Trophoblast cell (in vitro differentiated cells and primary cell): ENCODE data around the gene C7orf25.

Source experiments
- DNase-seq, 2 donors: peaks; one replicate each; pipeline ENCODE4 v3.0.0-alpha.2; 2016
- H2AFZ ChIP-seq: 2 replicates; pipeline ENCODE4 v1.6.1; 2013; ENCODE audit warnings: low read length, moderate library complexity, mild to moderate bottlenecking; ENCODE audit not compliant: insufficient read depth, poor library complexity
- H2AK5ac ChIP-seq: 2 replicates; pipeline ENCODE4 v1.6.1; 2013; ENCODE audit warnings: mild to moderate bottlenecking, low read length
- H2BK120ac ChIP-seq: 2 replicates; pipeline ENCODE4 v1.6.1; 2013; ENCODE audit warnings: low read length, mild to moderate bottlenecking, moderate library complexity; ENCODE audit not compliant: insufficient read depth, poor library complexity
- H2BK12ac ChIP-seq: 2 replicates; pipeline ENCODE4 v1.6.1; 2013; ENCODE audit warnings: mild to moderate bottlenecking, low read length, moderate library complexity
- H2BK5ac ChIP-seq: 2 replicates; pipeline ENCODE4 v1.6.1; 2013; ENCODE audit warnings: low read length, low read depth, moderate library complexity, mild to moderate bottlenecking; ENCODE audit not compliant: poor library complexity
- H3K14ac ChIP-seq: 2 replicates; pipeline ENCODE4 v1.6.1; 2013; ENCODE audit warnings: mild to moderate bottlenecking, low read length
- H3K18ac ChIP-seq: 2 replicates; pipeline ENCODE4 v1.6.1; 2013; ENCODE audit warnings: mild to moderate bottlenecking, low read length
- H3K23ac ChIP-seq: 2 replicates; pipeline ENCODE4 v1.6.1; 2013; ENCODE audit warnings: low read length
- H3K27ac ChIP-seq: 2 replicates; pipeline ENCODE4 v1.5.1; 2013; ENCODE audit warnings: low read depth, mild to moderate bottlenecking, inconsistent platforms, low read length, moderate library complexity
- H3K27me3 ChIP-seq: 2 replicates; pipeline ENCODE4 v1.6.1; 2013; ENCODE audit warnings: inconsistent platforms, mild to moderate bottlenecking, low read length, moderate library complexity; ENCODE audit not compliant: insufficient read depth
- H3K36me3 ChIP-seq, 2 experiments: 1 replicate in 1 of 2; 2 replicates in 1 of 2; pipeline ENCODE4 v1.6.1; 2013; ENCODE audit warnings: low read length in 2 of 2, mild to moderate bottlenecking in 2 of 2, moderate library complexity in 1 of 2; ENCODE audit not compliant: insufficient read depth in 2 of 2, control insufficient read depth in 1 of 2
- H3K4ac ChIP-seq: 2 replicates; pipeline ENCODE4 v1.6.1; 2013; ENCODE audit warnings: low read depth, mild to moderate bottlenecking, low read length, moderate library complexity
- H3K4me1 ChIP-seq, 2 experiments: 1 replicate in 1 of 2; 2 replicates in 1 of 2; pipeline ENCODE4 v1.6.1; 2013; ENCODE audit warnings: low read length in 2 of 2, mild to moderate bottlenecking in 2 of 2, moderate library complexity in 1 of 2; ENCODE audit not compliant: insufficient read depth in 2 of 2, control insufficient read depth in 1 of 2
- H3K4me2 ChIP-seq: 2 replicates; pipeline ENCODE4 v1.6.1; 2013; ENCODE audit warnings: inconsistent platforms, mild to moderate bottlenecking, low read length, moderate library complexity
- H3K4me3 ChIP-seq: 2 replicates; pipeline ENCODE4 v1.5.1; 2013; ENCODE audit warnings: mild to moderate bottlenecking, low read depth, low read length, inconsistent platforms
- H3K79me1 ChIP-seq: one replicate; pipeline ENCODE4 v1.6.1; 2013; ENCODE audit warnings: low read length
- H3K79me2 ChIP-seq: 2 replicates; pipeline ENCODE4 v1.6.1; 2013; ENCODE audit warnings: low read length, mild to moderate bottlenecking; ENCODE audit not compliant: control insufficient read depth, insufficient read depth, poor library complexity
- H3K9ac ChIP-seq: 2 replicates; pipeline ENCODE4 v1.6.1; 2013; ENCODE audit warnings: mild to moderate bottlenecking, low read length
- H3K9me3 ChIP-seq: 2 replicates; pipeline ENCODE4 v1.6.1; 2013; ENCODE audit warnings: low read depth, mild to moderate bottlenecking, control low read depth, inconsistent platforms, low read length; ENCODE audit not compliant: insufficient read depth
- H4K12ac ChIP-seq: 2 replicates; pipeline ENCODE4 v1.6.1; 2013; ENCODE audit warnings: low read depth, mild to moderate bottlenecking, low read length, moderate library complexity
- H4K8ac ChIP-seq: 2 replicates; pipeline ENCODE4 v1.6.1; 2013; ENCODE audit warnings: low read depth, mild to moderate bottlenecking, low read length, moderate library complexity
- H4K91ac ChIP-seq: one replicate; pipeline ENCODE4 v1.6.1; 2013; ENCODE audit warnings: low read depth, mild to moderate bottlenecking, low read length, moderate library complexity
- WGBS: extraction: QIAGEN DNeasy Blood & Tissue Kit; methylation state at CpG from one replicate; pipeline ENCODE4 v1.1.7; 2013; ENCODE audit warnings: missing lambda C conversion rate; ENCODE audit not compliant: insufficient read length, insufficient coverage; ENCODE audit errors: extremely low coverage; 5-methylcytosine and 5-hydroxymethylcytosine counted together

C7orf25 gene

DNA sequence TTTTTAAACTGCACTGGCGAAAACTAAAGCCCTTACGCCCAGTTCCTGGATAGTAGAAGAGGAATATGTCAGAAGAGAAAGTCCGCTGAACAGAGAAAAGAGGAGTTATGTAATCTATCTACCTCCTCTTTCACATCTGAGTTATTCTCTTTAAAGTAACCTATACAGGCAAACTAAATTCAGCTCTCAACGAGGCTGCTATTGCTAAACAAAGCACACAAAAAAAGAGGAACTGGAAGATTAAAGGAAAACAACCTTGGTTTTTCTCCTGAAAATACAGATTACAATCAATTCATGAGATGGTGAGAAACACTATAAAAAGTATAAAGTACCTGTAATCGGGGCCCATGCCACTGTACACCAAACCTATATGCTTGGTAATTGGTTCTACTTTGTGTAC lies 14.3 kb upstream of the C7orf25 start:
- no peak overlapping the region for H3K9ac ChIP-seq
- no peaks in the 10 kb centered on the region for H3K9me3 ChIP-seq
- no peaks in the 10 kb centered on the region for H3K27me3 ChIP-seq
- H3K27ac ChIP-seq, result no peak overlapping the region
- no peak overlapping the region for H2AK5ac ChIP-seq
- no CpG with 5 or more reads among the region's 5 CpGs for WGBS
- H3K4ac ChIP-seq, result no peak overlapping the region
- H3K14ac ChIP-seq, result no peak overlapping the region
- H4K12ac ChIP-seq, result no peak overlapping the region
- no peak overlapping the region for H2AFZ ChIP-seq
- no peak overlapping the region for H4K8ac ChIP-seq
- no peak overlapping the region for H3K4me3 ChIP-seq
- H3K4me1 ChIP-seq, result no peaks in the 10 kb centered on the region
- H3K18ac ChIP-seq, result no peak overlapping the region
- no peak overlapping the region for H2BK12ac ChIP-seq
- H2BK120ac ChIP-seq, result no peak overlapping the region
- no peak overlapping the region for H3K4me2 ChIP-seq
- no peak overlapping the region for H4K91ac ChIP-seq
- no peak for DNase-seq
- peaks cover 6% of the 10 kb centered on the region for H3K79me2 ChIP-seq
- no peak overlapping the region for H3K23ac ChIP-seq
- H3K36me3 ChIP-seq, result peaks cover 4 to 9% of the 10 kb centered on the region in 2 experiments
- no peaks in the 10 kb centered on the region for H3K79me1 ChIP-seq
- H2BK5ac ChIP-seq, result no peak overlapping the region

DNA sequence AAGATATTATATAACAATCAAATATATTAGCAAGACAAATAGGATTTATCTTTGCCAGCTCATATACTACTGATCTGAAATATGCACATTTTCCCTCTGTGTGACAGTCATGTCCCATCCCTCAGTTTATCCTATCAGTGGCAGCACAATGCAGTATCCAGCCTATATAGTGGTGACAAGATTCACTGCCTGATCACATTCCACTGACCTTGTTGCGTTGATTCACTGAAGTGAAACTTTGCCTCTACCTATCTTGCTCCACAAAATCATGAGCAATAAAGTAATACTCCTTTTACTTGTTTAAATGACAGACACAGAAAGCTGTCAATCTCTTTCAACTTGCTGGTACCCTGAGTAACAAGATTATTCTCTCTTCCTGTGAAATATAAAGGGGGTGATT lies 13.8 kb upstream of the C7orf25 start:
- H3K4me2 ChIP-seq, result no peak overlapping the region
- no peak overlapping the region for H3K9ac ChIP-seq
- H3K18ac ChIP-seq, result no peak overlapping the region
- H3K27me3 ChIP-seq, result no peaks in the 10 kb centered on the region
- H2BK12ac ChIP-seq, result no peak overlapping the region
- H4K12ac ChIP-seq, result no peak overlapping the region
- no peak overlapping the region for H3K27ac ChIP-seq
- no peaks in the 10 kb centered on the region for H3K79me1 ChIP-seq
- WGBS, result no CpG with 5 or more reads among the region's 1 CpG
- no peak overlapping the region for H2AFZ ChIP-seq
- H3K14ac ChIP-seq, result no peak overlapping the region
- H4K8ac ChIP-seq, result no peak overlapping the region
- no peak overlapping the region for H4K91ac ChIP-seq
- DNase-seq, result no peak
- no peak overlapping the region for H2BK5ac ChIP-seq
- H3K4me1 ChIP-seq, result no peaks in the 10 kb centered on the region
- no peak overlapping the region for H3K4ac ChIP-seq
- no peak overlapping the region for H2BK120ac ChIP-seq
- H3K36me3 ChIP-seq, result peaks cover 4 to 9% of the 10 kb centered on the region in 2 experiments
- no peak overlapping the region for H2AK5ac ChIP-seq
- no peak overlapping the region for H3K4me3 ChIP-seq
- peaks cover 6% of the 10 kb centered on the region for H3K79me2 ChIP-seq
- no peaks in the 10 kb centered on the region for H3K9me3 ChIP-seq
- no peak overlapping the region for H3K23ac ChIP-seq

DNA sequence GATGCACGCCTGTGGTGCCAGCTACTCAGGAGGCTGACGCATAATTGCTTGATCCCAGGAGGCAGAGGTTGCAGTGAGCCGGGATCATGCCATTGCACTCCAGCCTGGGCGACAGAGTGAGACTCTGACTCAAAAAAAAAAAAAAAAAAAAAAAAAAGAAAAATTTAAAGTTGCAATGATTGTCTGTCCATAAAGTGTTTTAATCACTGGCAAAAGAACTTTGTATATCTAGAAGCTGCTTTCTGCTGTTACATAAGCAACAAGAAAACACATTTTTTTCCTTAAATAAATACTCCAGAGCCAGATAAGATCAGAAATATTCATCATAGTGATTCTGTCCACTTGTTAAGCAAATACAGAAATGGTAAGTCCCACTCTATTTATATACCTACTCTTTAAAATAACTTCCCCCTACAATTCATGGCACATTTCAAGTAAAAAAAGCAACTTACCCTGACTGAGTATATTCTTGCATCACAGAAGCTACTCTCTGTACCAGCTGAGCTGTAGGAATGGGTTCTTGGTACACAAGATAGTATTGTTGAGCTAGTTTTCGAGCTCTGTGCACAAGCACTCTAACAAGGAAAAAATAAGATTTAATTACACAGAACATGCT lies 12.5 kb upstream of the C7orf25 start:
- no peak overlapping the region for H4K12ac ChIP-seq
- H4K91ac ChIP-seq, result no peak overlapping the region

DNA sequence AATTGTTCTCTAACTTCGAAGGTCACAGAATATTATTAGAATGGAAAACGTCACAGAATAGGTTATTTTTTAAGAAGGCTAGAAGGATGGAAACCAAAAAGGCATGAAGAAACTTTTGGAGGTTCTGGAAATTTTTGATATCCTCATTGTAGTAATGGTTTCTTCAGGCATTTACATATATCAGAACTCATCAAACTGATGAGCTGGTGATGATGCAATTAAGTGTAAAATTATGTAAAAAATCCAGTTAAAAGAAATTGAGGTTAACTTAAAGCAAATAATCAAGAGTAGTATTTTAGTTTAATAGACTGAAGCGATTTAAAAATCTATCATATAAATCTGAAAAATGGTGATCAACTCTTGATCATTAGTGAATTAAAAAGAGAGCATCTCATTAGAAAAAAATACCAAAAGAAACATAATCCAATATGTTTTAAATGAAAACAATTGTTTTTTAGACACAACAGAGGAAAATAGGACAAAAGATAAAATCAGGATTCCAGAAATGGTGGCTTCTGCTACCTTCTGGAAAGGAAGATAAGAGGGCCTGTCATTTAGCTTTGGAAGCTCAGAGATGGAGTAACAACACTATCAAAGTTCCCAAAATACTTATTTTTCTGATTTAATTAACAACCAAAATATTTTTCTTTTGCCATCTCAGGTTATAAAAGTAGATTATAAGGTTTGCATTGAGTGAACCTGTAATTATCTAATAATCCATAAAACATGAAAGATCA lies 10.3 kb upstream of the C7orf25 start:
- Histone ChIP-seq H3K36me3 (peaks cover 11 to 18% of the 10 kb centered on the region in 2 experiments), H3K23ac (no peak overlapping the region), H3K18ac (no peak overlapping the region), H3K4me2 (no peak overlapping the region), H4K8ac (no peak overlapping the region), H3K79me2 (no peaks in the 10 kb centered on the region), H2BK12ac (no peak overlapping the region), H3K79me1 (no peaks in the 10 kb centered on the region), H4K91ac (no peak overlapping the region), H3K27me3 (no peaks in the 10 kb centered on the region), H2BK120ac (no peak overlapping the region), H3K4ac (no peak overlapping the region), H4K12ac (no peak overlapping the region), H3K9ac (no peak overlapping the region), H2AK5ac (no peak overlapping the region), H3K4me3 (no peak overlapping the region), H3K14ac (no peak overlapping the region), H2BK5ac (no peak overlapping the region), H2AFZ (no peak overlapping the region), H3K9me3 (no peaks in the 10 kb centered on the region), H3K4me1 (no peaks in the 10 kb centered on the region), H3K27ac (no peak overlapping the region)
- DNase-seq, result no peak
- no CpG with 5 or more reads among the region's 3 CpGs for WGBS

More for the DNA sequence above, 12.5 kb upstream of the C7orf25 start:
- no peak overlapping the region for H2BK120ac ChIP-seq
- WGBS, result no CpG with 5 or more reads among the region's 5 CpGs
- H3K18ac ChIP-seq, result no peak overlapping the region
- DNase-seq, result no peak
- peaks cover 4 to 13% of the 10 kb centered on the region in 2 experiments for H3K36me3 ChIP-seq
- H3K79me2 ChIP-seq, result no peaks in the 10 kb centered on the region
- no peaks in the 10 kb centered on the region for H3K79me1 ChIP-seq
- H4K8ac ChIP-seq, result no peak overlapping the region
- no peak overlapping the region for H3K4me2 ChIP-seq
- no peak overlapping the region for H3K23ac ChIP-seq
- H3K9ac ChIP-seq, result no peak overlapping the region
- no peaks in the 10 kb centered on the region for H3K9me3 ChIP-seq
- H3K4me1 ChIP-seq, result no peaks in the 10 kb centered on the region
- H3K4me3 ChIP-seq, result no peak overlapping the region
- H3K27ac ChIP-seq, result no peak overlapping the region
- H3K4ac ChIP-seq, result no peak overlapping the region
- no peak overlapping the region for H2BK5ac ChIP-seq
- H2BK12ac ChIP-seq, result no peak overlapping the region
- H3K14ac ChIP-seq, result no peak overlapping the region
- H2AK5ac ChIP-seq, result no peak overlapping the region
- H3K27me3 ChIP-seq, result no peaks in the 10 kb centered on the region
- no peak overlapping the region for H2AFZ ChIP-seq
